Measurements from ENCODE around the gene ATP10A. TPM values are rescaled to one million over a fixed set of nuclear protein-coding genes. Genes with fewer than 3 reads are reported as not detected.

Gene ATP10A
- total and polyA plus RNA-seq, 2 of the 8 experiments (the other 6 are each of a cell fraction or from before 2014, with no cell fraction given): 2.0 to 2.8 TPM

DNA sequence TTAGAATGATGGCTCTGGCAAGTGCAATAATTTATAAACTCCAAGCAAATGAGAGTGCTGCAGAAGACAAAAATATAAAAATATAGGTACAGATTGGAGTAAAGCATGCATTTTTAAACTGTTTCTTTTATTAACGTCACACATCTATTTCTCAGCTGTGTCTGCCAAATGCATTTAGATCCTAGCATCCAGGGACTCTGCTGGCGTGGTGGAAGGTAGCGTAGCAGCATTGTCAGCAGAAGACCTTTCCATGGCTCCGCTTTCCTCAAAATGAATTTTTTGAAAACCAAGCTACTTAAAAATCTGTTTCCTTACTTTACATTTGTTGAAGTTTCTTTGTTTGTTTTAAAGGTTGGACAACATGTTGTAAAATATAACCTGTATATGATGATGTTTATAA lies 16.3 kb upstream of the ATP10A start (continued):
- TF ChIP-seq, protein P1, sequence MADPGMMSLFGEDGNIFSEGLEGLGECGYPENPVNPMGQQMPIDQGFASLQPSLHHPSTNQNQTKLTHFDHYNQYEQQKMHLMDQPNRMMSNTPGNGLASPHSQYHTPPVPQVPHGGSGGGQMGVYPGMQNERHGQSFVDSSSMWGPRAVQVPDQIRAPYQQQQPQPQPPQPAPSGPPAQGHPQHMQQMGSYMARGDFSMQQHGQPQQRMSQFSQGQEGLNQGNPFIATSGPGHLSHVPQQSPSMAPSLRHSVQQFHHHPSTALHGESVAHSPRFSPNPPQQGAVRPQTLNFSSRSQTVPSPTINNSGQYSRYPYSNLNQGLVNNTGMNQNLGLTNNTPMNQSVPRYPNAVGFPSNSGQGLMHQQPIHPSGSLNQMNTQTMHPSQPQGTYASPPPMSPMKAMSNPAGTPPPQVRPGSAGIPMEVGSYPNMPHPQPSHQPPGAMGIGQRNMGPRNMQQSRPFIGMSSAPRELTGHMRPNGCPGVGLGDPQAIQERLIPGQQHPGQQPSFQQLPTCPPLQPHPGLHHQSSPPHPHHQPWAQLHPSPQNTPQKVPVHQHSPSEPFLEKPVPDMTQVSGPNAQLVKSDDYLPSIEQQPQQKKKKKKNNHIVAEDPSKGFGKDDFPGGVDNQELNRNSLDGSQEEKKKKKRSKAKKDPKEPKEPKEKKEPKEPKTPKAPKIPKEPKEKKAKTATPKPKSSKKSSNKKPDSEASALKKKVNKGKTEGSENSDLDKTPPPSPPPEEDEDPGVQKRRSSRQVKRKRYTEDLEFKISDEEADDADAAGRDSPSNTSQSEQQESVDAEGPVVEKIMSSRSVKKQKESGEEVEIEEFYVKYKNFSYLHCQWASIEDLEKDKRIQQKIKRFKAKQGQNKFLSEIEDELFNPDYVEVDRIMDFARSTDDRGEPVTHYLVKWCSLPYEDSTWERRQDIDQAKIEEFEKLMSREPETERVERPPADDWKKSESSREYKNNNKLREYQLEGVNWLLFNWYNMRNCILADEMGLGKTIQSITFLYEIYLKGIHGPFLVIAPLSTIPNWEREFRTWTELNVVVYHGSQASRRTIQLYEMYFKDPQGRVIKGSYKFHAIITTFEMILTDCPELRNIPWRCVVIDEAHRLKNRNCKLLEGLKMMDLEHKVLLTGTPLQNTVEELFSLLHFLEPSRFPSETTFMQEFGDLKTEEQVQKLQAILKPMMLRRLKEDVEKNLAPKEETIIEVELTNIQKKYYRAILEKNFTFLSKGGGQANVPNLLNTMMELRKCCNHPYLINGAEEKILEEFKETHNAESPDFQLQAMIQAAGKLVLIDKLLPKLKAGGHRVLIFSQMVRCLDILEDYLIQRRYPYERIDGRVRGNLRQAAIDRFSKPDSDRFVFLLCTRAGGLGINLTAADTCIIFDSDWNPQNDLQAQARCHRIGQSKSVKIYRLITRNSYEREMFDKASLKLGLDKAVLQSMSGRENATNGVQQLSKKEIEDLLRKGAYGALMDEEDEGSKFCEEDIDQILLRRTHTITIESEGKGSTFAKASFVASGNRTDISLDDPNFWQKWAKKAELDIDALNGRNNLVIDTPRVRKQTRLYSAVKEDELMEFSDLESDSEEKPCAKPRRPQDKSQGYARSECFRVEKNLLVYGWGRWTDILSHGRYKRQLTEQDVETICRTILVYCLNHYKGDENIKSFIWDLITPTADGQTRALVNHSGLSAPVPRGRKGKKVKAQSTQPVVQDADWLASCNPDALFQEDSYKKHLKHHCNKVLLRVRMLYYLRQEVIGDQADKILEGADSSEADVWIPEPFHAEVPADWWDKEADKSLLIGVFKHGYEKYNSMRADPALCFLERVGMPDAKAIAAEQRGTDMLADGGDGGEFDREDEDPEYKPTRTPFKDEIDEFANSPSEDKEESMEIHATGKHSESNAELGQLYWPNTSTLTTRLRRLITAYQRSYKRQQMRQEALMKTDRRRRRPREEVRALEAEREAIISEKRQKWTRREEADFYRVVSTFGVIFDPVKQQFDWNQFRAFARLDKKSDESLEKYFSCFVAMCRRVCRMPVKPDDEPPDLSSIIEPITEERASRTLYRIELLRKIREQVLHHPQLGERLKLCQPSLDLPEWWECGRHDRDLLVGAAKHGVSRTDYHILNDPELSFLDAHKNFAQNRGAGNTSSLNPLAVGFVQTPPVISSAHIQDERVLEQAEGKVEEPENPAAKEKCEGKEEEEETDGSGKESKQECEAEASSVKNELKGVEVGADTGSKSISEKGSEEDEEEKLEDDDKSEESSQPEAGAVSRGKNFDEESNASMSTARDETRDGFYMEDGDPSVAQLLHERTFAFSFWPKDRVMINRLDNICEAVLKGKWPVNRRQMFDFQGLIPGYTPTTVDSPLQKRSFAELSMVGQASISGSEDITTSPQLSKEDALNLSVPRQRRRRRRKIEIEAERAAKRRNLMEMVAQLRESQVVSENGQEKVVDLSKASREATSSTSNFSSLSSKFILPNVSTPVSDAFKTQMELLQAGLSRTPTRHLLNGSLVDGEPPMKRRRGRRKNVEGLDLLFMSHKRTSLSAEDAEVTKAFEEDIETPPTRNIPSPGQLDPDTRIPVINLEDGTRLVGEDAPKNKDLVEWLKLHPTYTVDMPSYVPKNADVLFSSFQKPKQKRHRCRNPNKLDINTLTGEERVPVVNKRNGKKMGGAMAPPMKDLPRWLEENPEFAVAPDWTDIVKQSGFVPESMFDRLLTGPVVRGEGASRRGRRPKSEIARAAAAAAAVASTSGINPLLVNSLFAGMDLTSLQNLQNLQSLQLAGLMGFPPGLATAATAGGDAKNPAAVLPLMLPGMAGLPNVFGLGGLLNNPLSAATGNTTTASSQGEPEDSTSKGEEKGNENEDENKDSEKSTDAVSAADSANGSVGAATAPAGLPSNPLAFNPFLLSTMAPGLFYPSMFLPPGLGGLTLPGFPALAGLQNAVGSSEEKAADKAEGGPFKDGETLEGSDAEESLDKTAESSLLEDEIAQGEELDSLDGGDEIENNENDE (IDR thresholded peaks at IDR 0.05; ENCODE audit: insufficient replicate concordance, low read length): no peak
- TF ChIP-seq BCL11A (IDR thresholded peaks at IDR 0.05; ENCODE audit: low read depth in 2 of 2, low read length in 2 of 2): no peak
- TF ChIP-seq KDM5A (IDR thresholded peaks at IDR 0.05; ENCODE audit: low read length): no peak
- TF ChIP-seq KDM1A (IDR thresholded peaks at IDR 0.05; ENCODE audit: borderline replicate concordance, low read length): no peak
- no peak for TF ChIP-seq CBX5 (IDR thresholded peaks at IDR 0.05; ENCODE audit: low read depth, low read length)
- no peak for TF ChIP-seq FOSL1 (IDR thresholded peaks at IDR 0.05; ENCODE audit: insufficient read depth, low read depth, low read length)
- no peak for TF ChIP-seq TAF7 (optimal IDR thresholded peaks at IDR 0.05; ENCODE audit: borderline replicate concordance, low read depth, low read length)
- TF ChIP-seq EP300 (IDR thresholded peaks at IDR 0.05; ENCODE audit: borderline replicate concordance in 1 of 2, low read depth in 2 of 2, low read length in 2 of 2): no peak
- no peak for TF ChIP-seq SP4 (IDR thresholded peaks at IDR 0.05; ENCODE audit: low read length)
- TF ChIP-seq TAF1 (IDR thresholded peaks at IDR 0.05; ENCODE audit: low read depth, low read length): no peak
- TF ChIP-seq ZNF274 (IDR thresholded peaks at IDR 0.05; ENCODE audit: borderline replicate concordance, extremely low read depth, low read length): no peak
- no peak for TF ChIP-seq RFX5 (IDR thresholded peaks at IDR 0.05; ENCODE audit: borderline replicate concordance, low read depth, low read length)

All from H1 (cell line).